Measurements from ENCODE around the gene HDAC9.

GRCh38 chr7:18786196-18786727 lies 290.7 kb downstream of the HDAC9 start:
- TF ChIP-seq EZH2 (IDR thresholded peaks at IDR 0.05) (no peak), POLR2AphosphoS5 (IDR thresholded peaks at IDR 0.05; ENCODE audit: borderline replicate concordance, low read depth, low read length) (peak; percentile 76; the same call in 1 of the 2 replicates), FOXP2 (optimal IDR thresholded peaks at IDR 0.05; ENCODE audit: control extremely low read depth, extremely low read length, insufficient read depth) (peak; percentile 51)

Measured in SK-N-MC (cell line).